HG03159 (cell line): ENCODE measurements around the gene PCBP1.
"Not testable (repeated sequence)": the region's sequence is repeated elsewhere in the genome, so short reads cannot be mapped to it uniquely, and the experiment has no call there.

ENCODE experiments used
- ATAC-seq: cut with Tn5 transposase; IDR thresholded peaks from one replicate; pipeline ENCODE4 v1.9.1; 2021; ENCODE audit warnings: mild to moderate bottlenecking, moderate library complexity; ENCODE audit not compliant: unreplicated experiment

PCBP1 gene

DNA sequence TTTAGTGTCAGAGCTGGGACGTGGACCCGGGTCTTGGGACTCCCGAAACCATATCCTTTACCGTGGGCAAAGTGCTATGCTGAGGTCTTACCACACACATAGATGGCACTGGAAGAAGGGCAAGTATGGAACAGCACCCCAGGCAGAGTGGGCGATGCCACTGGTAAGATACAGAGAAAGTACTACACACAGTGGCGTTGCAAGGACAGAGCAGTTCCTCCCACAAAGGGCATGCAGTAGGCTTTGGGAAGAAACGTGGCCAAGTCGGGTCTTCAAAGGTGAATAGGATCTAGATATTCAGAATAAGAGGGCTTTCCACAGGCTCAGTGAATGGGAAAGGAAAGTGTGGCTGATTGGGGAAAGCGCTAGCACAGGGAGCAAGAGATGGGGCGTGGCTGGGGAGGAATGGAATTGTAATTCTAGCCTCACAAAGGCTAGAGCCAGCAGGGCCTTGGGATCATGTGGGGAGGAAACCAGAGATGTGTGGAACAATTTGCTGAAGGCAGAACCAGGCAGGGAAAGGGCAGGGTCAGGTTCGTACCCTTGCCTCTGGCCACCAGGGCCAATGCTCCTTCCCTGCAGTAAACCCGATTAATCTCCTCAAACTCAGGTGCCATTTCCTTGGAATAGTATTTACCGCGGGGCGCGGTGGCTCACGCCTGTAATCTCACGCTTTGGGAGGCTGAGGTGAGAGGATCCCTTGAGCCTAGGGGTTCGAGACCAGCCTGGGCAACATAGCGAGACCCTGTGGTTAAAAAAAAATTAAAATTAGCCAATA is 36.0 kb downstream of the PCBP1 start:
- ATAC-seq, result no peak

DNA sequence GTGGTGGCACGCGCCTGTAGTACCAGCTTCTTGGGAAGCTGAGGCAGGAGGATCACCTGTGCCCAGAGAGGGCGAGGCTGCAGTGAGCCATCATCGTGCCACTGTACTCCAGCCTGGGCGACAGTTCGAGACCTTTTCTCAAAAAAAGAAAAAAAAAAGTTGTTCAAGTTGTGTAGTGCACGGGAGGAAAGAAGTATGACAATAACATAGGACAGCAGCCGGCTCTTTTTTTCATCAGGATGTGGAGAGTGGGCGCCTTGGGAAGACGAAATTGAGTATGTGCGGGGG is 36.5 kb downstream of the PCBP1 start:
- no peak for ATAC-seq

DNA sequence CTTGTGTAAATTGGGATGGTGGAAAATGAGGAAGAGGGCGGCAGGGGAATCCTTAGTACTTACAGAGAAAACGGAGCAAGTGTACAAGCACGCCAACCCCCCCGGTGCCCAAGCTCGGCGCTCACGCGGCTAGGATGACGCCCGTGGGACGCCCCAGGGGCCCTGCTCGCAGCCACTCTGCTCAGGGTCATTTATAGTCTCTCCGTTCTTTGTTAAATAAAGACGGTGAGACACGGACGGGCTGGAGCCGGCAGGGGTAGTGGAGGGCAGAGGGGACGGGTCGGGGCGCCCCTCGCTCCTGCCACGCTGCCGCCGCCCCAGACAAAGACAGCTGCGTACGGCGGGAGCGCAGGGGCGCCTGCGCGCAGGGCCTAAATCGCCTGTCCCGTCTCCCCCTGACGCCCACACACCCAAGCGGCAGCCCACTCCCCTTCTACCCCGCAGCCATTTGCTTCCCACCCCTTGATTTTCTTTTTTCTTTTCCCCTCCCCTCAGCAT is 37.8 kb downstream of the PCBP1 start:
- ATAC-seq, result peak; percentile 34

DNA sequence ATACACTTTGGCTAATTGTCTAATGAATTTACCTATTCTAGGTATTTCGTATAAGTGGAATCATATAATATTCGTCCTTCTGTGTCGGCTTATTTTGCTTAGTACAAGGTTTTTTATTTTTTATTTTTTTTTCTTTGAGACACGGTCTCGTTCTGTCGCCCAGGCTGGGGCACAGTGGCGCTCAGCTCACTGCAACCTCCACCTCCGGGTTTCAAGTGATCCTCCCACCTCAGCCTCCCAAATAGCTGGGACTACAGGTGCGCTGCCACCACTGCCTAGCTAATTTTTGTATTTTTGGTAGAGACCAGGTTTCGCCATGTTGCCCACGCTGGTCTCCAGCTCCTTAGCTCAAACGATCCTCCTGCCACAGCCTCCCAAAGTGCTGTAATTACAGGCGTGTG is 38.2 kb downstream of the PCBP1 start:
- no peak for ATAC-seq

DNA sequence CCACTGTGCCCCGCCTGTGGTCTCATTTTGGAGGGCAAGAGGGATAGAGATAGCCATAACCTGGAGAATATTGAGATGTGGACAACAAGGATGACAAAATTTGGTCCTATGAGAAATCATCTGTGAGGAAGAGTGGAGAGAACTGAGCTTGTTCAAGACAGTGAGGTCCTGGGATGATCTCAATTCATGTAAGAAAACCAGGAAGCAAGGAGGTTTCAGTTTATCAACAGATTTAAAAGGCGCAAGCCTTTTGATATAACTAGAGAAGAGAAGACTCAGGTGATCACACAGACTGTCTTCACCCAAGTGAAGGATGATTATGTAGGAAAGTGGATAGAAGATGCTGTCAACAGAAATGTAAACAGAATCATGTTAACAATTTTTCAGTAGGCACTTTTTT is 39.1 kb downstream of the PCBP1 start:
- ATAC-seq, result no peak

DNA sequence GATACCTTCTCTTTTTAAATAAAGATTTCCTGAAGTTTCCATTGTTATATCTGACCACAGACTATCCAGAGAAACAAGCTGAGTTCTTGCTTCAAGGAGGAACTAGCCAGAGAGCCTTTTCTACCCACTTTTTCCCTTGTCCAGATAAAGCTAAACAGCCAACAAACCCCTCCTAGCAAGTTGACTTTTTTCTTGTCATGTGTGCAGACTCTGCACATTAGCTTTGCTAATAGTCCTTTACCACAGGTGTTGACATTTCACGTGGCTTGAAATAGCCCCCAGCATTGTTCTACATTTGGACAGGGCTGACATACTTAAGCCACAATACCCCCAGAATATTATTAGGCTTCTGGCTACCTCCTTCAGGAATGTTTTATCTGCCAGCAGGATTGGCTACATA is 40.7 kb downstream of the PCBP1 start:
- ATAC-seq, result no peak

DNA sequence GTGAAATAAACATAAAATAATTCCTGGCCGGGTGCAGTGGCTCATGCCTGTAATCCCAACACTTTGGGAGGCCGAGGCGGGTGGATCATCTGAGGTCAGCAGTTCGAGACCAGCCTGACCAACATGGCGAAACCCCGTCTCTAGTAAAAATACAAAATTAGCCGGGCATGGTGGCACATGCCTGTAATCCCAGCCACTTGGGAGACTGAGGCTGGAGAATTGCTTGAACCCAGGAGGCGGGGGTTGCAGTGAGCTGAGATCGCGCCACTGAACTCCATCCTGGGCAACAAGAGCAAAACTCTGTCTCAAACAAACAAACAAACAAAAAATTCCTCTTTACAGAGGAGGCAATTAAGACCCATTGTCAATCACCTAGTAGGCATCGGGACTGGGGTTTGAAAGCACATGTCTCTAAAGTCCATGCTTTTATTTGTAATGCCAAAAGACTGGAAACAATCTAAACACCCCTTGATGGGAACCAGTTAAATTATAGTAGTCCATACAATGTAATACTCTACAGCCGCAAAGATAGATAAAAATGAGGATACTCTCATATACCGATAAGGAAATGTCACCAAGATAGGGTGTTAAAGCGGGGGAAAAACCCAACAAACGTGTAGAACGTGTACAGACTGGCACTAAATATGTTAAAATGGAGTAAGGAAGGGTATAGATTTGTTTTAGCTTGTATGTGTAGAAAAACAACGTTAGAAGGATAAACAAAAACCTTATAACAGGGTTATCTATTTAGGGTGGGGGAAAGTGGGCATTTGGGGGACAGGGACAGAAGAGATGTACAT is 44.3 kb downstream of the PCBP1 start:
- not testable (repeated sequence) for ATAC-seq

DNA sequence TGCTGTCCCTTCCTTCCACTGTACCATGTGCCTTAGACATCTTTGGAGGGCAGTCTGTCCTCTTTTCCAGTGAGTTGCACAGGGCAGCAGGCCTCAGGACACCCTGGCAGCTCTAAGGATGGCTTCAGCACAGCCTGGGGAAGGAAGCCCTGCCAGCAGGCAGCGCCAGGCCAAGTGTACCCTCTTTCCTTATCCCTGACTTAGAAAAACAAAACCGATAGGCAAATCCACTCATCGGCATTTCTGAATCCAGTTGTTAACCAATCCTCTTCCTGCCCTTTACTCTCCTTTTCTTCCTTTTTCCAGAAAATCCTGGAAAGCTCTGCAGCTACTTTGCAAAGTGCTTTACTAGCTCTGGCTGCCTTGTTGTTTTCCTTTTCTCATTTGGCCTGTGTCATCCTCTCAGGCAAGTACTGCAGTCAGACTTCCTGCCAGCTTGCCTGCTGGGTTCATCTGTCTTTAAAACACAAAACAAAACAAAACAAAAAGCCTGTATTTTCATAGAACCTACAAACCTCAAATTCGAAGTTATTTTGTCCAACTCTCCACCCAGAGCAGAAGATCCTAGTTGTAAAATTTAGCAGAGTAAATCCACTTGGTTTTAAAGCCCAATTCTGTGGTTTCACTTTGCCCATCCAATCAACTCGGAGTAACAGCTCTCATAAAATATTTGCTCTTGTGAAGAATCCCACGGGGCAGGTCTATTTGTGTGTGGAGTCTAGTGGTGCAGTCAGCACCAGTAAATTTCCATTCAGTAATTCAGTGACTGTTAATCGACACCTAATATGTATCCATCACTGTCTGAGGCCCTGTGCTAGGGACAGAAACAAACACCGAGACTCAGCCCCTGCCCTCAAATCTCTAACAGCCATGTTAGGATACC is 45.2 kb downstream of the PCBP1 start:
- ATAC-seq, result peak; percentile 62

DNA sequence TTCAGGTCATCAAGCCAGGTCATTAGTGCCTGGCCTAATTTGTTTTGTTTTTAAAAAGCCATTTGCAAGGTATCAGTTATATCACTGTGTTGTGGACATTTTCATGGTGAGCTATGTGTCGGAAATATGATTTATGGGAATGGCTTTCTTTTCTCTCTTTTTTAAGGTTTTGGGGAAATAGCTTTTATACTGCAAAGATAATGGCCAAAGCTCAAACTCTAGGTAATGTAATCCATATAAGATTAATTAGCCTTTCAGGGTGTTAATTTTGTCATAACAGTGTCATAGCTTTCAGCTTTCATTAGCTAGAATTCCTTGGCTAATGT is 45.8 kb downstream of the PCBP1 start:
- no peak for ATAC-seq

DNA sequence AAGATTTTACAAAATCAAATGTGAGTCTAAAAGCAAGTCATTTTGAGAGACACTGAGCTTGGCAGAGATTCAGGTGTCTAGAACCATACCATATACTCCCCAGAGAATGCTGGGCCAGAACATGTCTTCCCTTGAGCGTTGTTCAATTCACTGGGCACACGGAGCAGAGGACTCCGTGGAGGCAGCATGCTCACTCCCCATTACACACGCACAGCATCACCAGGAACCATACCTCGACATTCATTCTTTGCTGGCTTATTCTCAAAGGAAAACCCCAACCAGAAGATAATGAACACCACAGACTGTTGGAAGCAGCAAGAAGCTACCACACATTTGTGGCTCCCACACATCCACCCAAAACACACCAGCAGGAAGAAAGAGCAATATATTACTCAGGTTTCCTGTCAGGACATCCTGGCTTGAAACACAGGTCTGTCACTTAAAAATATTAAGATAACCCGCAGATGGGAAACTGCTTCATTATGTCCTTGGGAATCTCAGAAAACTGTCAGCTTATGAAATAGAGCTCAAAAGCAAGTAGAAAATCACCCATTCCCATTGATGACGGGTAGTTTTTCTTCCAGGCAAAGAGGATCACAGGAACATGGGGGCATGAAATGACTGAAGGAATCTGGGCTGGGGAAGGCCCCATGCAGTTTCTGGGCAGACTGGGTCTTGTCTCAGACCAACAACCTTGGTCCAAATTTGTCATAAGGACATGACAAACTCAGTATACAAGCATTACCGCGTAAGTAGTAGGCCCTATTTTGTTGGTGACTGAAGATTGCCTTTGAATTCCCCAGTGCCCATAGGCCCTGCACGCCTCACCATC is 46.4 kb downstream of the PCBP1 start:
- ATAC-seq, result no peak

DNA sequence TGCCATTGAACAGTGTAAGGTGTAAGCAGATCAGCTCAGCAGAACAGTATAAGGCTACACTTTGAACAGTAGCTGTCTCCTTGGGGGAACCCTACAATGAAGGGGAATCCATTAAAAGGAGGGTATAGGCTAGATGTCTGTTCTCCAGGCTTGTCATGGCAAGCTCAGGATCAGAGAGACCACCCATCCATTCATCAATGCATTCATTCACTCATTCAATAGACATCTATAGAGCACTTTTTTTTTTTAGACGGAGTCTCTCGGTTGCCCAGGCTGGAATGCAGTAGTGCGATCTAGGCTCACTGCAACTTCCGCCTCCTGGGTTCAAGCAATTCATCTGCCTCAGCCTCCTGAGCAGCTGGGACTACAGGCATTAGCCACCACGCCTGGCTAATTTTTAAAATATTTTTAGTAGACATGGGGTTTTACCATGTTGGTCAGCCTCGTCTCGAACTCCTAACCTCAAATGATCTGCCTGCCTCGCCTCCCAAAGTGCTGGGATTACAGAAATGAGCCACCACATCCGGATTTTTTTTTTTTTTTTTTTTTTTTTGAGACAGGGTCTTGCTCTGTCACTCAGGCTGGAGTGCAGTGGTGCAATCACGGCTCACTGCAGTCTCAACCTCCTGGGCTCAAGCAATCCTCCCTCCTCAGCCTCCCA is 47.2 kb downstream of the PCBP1 start:
- not testable (repeated sequence) for ATAC-seq
